HUES6 (cell line): ENCODE measurements around the gene DENND1A.
A peak's percentile ranks its signal among the peaks of the same experiment; 100 is the strongest.

Source experiments
- H3K27ac ChIP-seq: 2 replicates; pipeline ENCODE4 v1.7.0; 2013; ENCODE audit warnings: low read depth, mild to moderate bottlenecking, low read length, inconsistent platforms
- H3K27me3 ChIP-seq: 2 replicates; pipeline ENCODE4 v1.6.1; 2013; ENCODE audit warnings: low read length; ENCODE audit not compliant: control insufficient read depth, insufficient read depth
- H3K36me3 ChIP-seq: 2 replicates; pipeline ENCODE4 v1.6.1; 2013; ENCODE audit warnings: low read length; ENCODE audit not compliant: control insufficient read depth, insufficient read depth
- H3K4me1 ChIP-seq: 2 replicates; pipeline ENCODE4 v1.6.1; 2013; ENCODE audit warnings: low read length; ENCODE audit not compliant: control insufficient read depth, insufficient read depth
- H3K4me3 ChIP-seq: 2 replicates; pipeline ENCODE4 v1.5.1; 2013; ENCODE audit warnings: low read depth, low read length
- H3K9ac ChIP-seq: one replicate; pipeline ENCODE4 v1.6.1; 2013; ENCODE audit warnings: mild to moderate bottlenecking, low read length
- H3K9me3 ChIP-seq: 2 replicates; pipeline ENCODE4 v1.6.1; 2013; ENCODE audit warnings: low read depth, low read length; ENCODE audit not compliant: control insufficient read depth, insufficient read depth

Gene DENND1A

DNA sequence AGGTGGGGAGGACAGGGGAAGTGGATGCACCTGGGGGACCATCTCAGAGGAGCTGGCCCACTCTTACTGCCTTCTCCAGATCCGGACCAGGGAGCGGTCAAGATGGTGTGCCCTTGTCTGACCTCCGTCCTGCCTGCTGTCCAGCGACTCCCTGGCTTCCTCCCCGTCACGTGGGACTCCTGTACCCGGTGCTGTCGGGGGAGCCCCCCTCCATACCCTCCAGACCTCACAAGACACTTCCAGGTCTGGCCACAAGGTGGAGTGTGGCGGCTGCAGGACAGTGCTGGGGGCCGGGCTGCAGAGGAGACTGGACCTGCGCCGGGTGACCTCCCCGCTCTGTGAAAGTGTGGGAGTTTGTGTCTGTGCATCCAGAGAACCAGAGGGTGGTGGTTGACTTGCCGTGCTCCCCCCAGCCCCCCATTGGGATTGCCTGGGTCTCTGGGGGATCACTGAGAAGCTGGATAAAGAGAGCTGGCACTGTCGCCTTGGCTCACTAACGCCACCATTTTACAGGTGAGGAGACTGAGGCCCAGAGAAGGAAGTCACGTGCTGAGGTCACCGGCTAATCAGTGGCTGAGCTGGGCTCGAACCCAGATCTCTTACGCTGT lies 575.8 kb downstream of the DENND1A start:
- H3K9me3 ChIP-seq, result no peaks in the 10 kb centered on the region
- H3K27ac ChIP-seq, result no peak overlapping the region
- peaks cover 28% of the 10 kb centered on the region for H3K4me1 ChIP-seq
- peaks cover 4% of the 10 kb centered on the region; the same call in 1 of the 2 replicates for H3K27me3 ChIP-seq
- no peaks in the 10 kb centered on the region for H3K36me3 ChIP-seq
- H3K4me3 ChIP-seq, result peak overlapping the region; percentile 15
- H3K9ac ChIP-seq, result no peak overlapping the region

DNA sequence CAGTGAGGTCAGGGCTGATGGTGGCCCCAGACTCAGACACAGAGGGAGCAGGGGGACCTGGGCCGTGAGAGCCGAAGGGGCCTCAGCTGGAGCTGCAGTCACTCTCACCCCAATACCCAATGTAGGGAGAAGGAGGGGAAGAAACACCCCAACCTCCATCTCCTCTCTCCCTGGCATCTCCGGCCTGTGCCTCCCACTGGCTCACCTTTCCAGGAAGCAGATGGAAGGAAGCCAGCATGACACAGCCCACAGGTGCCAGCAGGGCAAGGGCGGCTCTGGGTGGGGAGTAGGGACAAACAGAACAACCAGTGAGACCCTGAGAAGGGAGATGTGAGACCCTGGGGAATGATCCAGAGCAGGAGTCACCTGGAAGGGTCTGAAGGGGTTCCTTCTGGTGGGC lies 576.9 kb downstream of the DENND1A start:
- H3K4me3 ChIP-seq, result no peak overlapping the region
- H3K36me3 ChIP-seq, result no peaks in the 10 kb centered on the region
- peaks cover 18% of the 10 kb centered on the region for H3K4me1 ChIP-seq
- no peak overlapping the region for H3K27ac ChIP-seq
- H3K9ac ChIP-seq, result no peak overlapping the region
- H3K9me3 ChIP-seq, result no peaks in the 10 kb centered on the region
- peaks cover 4% of the 10 kb centered on the region; the same call in 1 of the 2 replicates for H3K27me3 ChIP-seq

DNA sequence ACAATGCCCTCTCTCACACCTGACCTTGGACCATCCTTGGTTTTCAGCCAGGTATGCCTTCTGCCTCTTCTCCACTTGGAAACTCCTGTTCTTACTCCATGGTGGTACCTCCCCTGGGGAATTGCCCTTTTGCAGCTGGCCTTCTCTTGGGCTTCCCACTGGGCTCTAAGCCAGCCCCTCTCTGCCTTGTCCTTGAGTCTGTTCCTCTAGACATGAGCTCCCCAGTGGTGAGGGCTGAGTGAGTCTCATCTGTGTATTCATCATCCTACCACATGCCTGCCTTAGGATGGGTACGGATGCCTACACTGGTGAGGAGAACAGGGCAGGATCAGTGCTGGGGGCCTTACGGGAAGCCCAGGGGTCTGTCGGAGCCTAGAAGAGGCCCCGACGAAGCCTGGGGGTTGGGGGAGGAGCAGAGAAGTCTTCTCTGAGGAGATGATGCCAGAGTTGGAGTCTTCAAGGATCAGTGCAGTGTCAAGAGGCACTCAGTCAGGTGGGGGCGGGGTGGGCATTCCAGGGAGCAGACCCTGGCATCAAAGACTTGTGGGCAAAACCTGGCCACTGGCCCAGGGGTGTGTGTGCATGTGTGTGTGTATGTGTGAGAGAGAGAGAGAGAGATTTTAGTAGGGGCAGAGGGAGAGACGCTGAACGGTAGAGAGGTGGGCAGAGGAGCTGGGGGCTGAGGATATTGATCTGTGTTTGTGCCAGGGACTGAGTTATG lies 579.2 kb downstream of the DENND1A start:
- no peak overlapping the region for H3K27ac ChIP-seq
- H3K4me3 ChIP-seq, result no peak overlapping the region
- H3K9me3 ChIP-seq, result no peaks in the 10 kb centered on the region
- no peak overlapping the region for H3K9ac ChIP-seq
- H3K36me3 ChIP-seq, result no peaks in the 10 kb centered on the region
- H3K4me1 ChIP-seq, result no peaks in the 10 kb centered on the region; the same call in 1 of the 2 replicates
- no peaks in the 10 kb centered on the region for H3K27me3 ChIP-seq

DNA sequence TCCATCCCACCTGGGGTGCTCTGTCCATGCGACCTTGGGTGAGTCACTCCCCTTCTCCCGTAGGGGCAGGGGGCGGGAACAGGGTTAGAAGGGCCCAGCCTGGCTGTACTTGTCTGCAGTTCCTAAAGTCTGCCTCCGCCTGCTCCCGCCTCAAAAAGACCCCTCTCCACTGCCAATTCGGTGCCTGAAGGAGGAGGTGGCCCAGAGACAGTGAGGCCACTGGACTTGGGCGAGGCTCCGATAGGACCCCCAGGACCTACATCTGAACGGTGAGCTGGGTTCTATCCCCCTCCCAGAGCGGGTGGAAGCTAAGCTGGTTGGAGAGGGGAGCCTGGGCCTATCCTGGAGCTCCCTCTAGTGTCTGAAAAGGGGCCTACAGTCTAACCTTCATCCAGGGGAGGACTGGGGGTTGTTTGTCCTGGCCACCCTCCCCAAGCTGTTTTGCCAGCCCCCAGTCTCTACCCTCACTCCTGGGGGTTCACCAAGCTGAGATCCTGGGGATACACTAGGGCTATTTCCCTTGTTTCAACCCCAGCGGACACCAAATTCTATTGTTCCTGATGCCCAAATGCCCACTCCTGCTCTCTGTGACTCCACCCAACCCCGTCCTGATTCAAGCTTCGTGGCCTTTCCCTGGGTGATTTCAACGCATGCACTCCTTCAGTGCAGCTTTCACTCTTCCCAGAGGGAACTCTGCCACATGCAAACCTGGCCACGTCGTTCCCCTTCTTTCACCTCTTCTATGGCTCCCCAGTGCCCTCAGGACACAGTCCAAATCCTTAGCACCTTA lies 580.0 kb downstream of the DENND1A start:
- no peaks in the 10 kb centered on the region for H3K9me3 ChIP-seq
- H3K36me3 ChIP-seq, result no peaks in the 10 kb centered on the region
- H3K27me3 ChIP-seq, result no peaks in the 10 kb centered on the region
- H3K4me1 ChIP-seq, result no peaks in the 10 kb centered on the region; the same call in 1 of the 2 replicates
- peak overlapping the region; percentile 48 for H3K4me3 ChIP-seq
- H3K9ac ChIP-seq, result no peak overlapping the region
- H3K27ac ChIP-seq, result no peak overlapping the region

DNA sequence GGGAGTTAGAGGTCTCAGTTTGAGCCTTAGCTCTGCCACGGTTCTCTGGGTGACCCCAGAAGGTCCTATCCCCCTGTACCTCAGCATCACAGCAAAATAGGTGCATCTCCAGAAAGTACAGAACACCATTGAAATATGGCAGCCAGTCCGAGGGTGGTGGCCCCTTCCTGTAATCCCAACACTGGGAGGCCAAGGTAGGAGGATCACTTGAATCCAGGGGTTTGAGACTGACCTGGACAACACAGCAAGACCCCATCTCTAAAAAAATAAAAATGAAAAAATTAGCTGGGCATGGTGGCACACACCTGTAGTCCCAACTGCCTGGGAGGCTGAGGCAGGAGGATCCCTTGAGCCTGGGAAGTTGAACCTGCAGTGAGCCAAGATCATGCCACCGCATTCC lies 580.9 kb downstream of the DENND1A start:
- no peaks in the 10 kb centered on the region for H3K36me3 ChIP-seq
- H3K9me3 ChIP-seq, result no peaks in the 10 kb centered on the region
- H3K27ac ChIP-seq, result no peak overlapping the region
- no peaks in the 10 kb centered on the region; the same call in 1 of the 2 replicates for H3K4me1 ChIP-seq
- H3K4me3 ChIP-seq, result no peak overlapping the region
- no peaks in the 10 kb centered on the region for H3K27me3 ChIP-seq
- H3K9ac ChIP-seq, result no peak overlapping the region

DNA sequence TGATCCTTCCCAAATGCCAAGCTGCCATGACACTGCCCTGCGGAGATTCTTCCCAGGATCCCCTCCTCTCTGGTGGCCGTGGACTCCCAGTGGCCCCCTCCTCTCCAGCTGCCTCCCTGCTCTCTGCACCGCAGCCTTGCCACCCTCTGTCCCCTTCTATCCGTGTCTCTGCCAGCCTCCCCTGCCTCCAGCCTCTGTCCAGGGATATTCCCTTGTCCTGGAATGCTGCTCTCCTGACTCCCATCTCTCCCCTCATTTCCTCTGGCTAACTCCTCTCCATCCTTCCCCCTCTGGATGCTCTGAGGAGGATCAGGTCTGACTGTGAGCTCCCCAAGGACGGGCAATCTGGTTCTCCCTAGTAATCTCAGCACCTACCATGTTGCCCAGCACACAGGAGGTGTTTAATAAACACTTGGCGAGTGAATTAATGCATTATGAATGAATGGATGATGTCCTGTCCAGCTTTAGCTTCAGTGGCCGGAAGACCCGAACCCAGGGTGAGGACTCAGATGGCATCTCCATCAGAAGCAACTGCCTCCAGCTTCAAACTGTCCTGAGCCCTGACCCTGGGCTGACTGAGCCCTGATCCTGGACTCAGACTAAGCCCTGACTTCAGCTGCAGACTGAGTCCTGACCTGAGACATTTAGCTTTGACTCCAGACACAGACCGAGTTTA lies 581.5 kb downstream of the DENND1A start:
- no peak overlapping the region for H3K9ac ChIP-seq

DNA sequence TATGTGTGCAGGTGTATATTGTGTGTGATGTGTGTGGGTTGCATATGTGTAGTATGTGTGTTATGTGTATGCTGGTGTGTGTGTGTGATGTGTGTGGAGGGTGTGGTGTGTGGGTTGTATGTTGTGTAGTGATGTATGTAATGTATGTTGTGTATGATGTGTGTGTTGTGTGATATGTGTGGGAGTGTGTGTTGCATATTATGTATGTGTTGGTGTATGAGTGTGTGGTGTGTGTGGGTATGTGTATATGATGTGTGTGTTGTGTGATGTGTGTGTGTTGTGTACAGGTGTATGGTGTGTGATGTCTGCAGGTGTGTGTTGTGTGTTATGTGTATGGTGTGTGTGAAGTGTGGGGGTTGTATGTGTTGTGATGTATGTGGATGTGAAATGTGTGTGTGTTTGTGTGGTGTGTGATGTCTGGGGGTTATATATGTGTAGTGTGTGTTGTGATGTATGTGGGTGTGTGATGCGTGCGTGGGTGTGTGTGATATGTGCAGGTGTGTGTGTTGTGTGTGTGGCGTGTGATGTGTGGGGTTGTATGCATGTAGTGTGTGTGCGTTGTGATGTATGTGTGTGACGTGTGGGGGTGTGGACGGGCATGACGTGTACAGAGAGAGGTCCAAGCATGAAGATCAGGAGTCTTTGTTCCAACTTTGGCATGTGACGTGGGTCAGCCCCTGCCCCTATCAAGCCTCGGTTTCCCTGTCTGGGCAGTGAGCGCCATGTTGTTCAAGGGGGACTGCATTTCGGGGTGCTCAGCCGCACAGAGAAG lies 582.5 kb downstream of the DENND1A start:
- Histone ChIP-seq H3K27ac (no peak overlapping the region), H3K36me3 (no peaks in the 10 kb centered on the region), H3K4me1 (peaks cover 6% of the 10 kb centered on the region; the same call in 1 of the 2 replicates), H3K27me3 (no peaks in the 10 kb centered on the region), H3K4me3 (no peak overlapping the region), H3K9ac (no peak overlapping the region), H3K9me3 (no peaks in the 10 kb centered on the region)

More for the DNA sequence above, 581.5 kb downstream of the DENND1A start:
- no peak overlapping the region for H3K27ac ChIP-seq
- H3K4me3 ChIP-seq, result no peak overlapping the region
- no peaks in the 10 kb centered on the region for H3K36me3 ChIP-seq
- no peaks in the 10 kb centered on the region for H3K9me3 ChIP-seq
- no peaks in the 10 kb centered on the region for H3K27me3 ChIP-seq
- peaks cover 4% of the 10 kb centered on the region; the same call in 1 of the 2 replicates for H3K4me1 ChIP-seq

DNA sequence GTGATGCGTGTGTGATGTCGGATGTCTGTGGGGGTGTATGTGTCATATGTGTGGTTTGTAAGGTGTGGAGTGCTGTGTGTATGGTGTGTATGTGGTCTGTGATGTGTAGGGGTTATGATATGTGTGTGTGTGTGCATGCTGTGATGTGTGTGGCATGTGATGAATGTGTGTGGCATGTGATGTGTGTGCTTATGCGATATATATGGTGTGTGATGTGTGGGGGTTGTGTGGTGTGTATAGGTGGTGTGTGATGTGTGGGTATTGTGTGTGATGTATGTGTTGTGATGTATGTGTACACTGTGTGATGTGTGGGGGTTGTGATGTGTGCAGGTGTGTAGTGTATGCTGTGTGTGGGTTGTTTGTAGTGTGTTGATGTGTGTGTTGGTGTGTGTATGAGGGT lies 583.1 kb downstream of the DENND1A start:
- no peak overlapping the region for H3K9ac ChIP-seq
- no peaks in the 10 kb centered on the region for H3K27me3 ChIP-seq
- H3K9me3 ChIP-seq, result no peaks in the 10 kb centered on the region
- no peak overlapping the region for H3K27ac ChIP-seq
- H3K4me3 ChIP-seq, result no peak overlapping the region
- no peaks in the 10 kb centered on the region for H3K36me3 ChIP-seq
- H3K4me1 ChIP-seq, result peaks cover 6% of the 10 kb centered on the region; the same call in 1 of the 2 replicates

DNA sequence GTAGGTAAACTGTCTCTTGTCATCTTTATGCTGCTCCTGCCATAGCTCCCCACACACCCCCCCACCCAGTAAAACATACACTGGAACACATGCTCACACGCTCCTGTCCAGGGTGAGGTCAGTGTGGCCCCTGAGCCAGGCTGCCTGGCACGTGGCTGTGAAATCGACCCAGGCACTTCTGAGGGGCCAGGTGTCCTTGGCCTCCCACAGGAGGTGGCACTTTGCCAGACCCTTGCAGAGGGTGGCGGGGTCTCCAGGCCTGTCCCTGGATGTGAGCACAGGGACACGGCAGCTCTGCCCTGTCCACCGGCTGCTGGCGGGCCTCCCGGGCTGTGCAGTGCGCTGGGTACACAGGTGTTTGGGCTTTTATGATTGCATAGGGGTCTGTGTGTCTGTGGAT lies 583.9 kb downstream of the DENND1A start:
- Histone ChIP-seq H3K9ac (no peak overlapping the region), H3K27me3 (no peaks in the 10 kb centered on the region), H3K9me3 (no peaks in the 10 kb centered on the region), H3K4me1 (peaks cover 6% of the 10 kb centered on the region; the same call in 1 of the 2 replicates), H3K27ac (no peak overlapping the region), H3K4me3 (no peak overlapping the region), H3K36me3 (no peaks in the 10 kb centered on the region)

DNA sequence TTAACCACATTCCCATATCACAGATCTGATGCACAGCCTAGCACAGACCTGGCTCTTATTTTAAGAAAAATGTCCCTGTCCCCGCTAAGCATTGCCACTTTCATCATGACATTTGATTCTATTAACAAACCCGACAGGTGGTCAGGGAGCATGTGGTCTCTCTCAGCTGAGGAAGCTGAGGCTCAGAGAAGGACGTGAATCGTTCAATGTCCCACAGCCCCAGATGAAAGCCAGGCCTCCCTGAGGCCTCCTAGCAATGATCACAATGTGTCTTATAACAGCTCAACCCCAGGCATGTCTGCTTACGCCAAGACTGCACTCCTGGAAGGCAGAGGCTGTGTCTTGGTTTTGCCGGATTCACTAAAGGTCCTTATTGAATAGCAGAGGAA lies 584.4 kb downstream of the DENND1A start:
- H3K9ac ChIP-seq, result no peak overlapping the region
- no peak overlapping the region for H3K27ac ChIP-seq
- no peaks in the 10 kb centered on the region for H3K36me3 ChIP-seq
- no peaks in the 10 kb centered on the region for H3K27me3 ChIP-seq
- no peaks in the 10 kb centered on the region for H3K9me3 ChIP-seq
- H3K4me3 ChIP-seq, result no peak overlapping the region
- peaks cover 6% of the 10 kb centered on the region; the same call in 1 of the 2 replicates for H3K4me1 ChIP-seq
